GM23338 (cell line): Measurements from ENCODE around the gene RPS6KA3. TPM values are rescaled to one million over a fixed set of nuclear protein-coding genes. Genes with fewer than 3 reads are reported as not detected.

Experiments used
- CREB1 ChIP-seq: fragments of 250-450 bp; sonication (Bioruptor Pico); IDR thresholded peaks from 2 replicates; pipeline ENCODE4 v1.5.0; 2020; ENCODE audit warnings: low read depth, mild to moderate bottlenecking, moderate library complexity
- CTCF ChIP-seq, 2 experiments: fragments of 200-600 bp in 1 of 2; sonication (generic) in 1 of 2; conservative IDR thresholded peaks; 2 replicates each; pipeline versions ENCODE4 v1.5.1 to v1.6.1; 2016 to 2017; ENCODE audit warnings: antibody characterized with exemption in 2 of 2, low read depth in 2 of 2, mild to moderate bottlenecking in 2 of 2, moderate library complexity in 1 of 2
- ETS1 ChIP-seq: IDR thresholded peaks from 2 replicates; pipeline ENCODE4 v1.6.1; 2016; ENCODE audit warnings: antibody characterized with exemption
- NANOG ChIP-seq: IDR thresholded peaks from 2 replicates; pipeline ENCODE4 v1.6.1; 2016; ENCODE audit warnings: antibody characterized with exemption, borderline replicate concordance
- POLR2AphosphoS5 ChIP-seq: IDR thresholded peaks from 2 replicates; pipeline ENCODE4 v1.6.1; 2016; ENCODE audit warnings: antibody characterized with exemption, low read depth
- REST ChIP-seq: IDR thresholded peaks from one replicate; pipeline ENCODE4 v1.6.1; 2018; ENCODE audit warnings: antibody characterized with exemption; ENCODE audit not compliant: unreplicated experiment
- ZNF114 ChIP-seq: fragments of 250-450 bp; sonication (Bioruptor Pico); IDR thresholded peaks from 2 replicates; pipeline ENCODE4 v1.5.0; 2020; ENCODE audit warnings: mild to moderate bottlenecking, moderate library complexity
- ZNF331 ChIP-seq: fragments of 250-450 bp; sonication (Bioruptor Pico); IDR thresholded peaks from 2 replicates; pipeline ENCODE4 v1.5.0; 2020; ENCODE audit warnings: low read depth, mild to moderate bottlenecking, moderate library complexity
- ZNF462 ChIP-seq: fragments of 250-450 bp; sonication (Bioruptor Pico); IDR thresholded peaks from 2 replicates; pipeline ENCODE4 v1.5.0; 2020; ENCODE audit warnings: mild to moderate bottlenecking, moderate library complexity
- polyA plus RNA-seq: library from polyadenylated mRNA; unstranded; fragments of >200 nt; fragmentation: Nextera tagmentation; extraction: Ambion mirVana; gene quantifications from 2 replicates; pipeline ENCODE4 v1.2.1, GENCODE V29; 2016
- total RNA-seq: library from RNA; depleted of rRNA; stranded (reverse); fragments of >200 nt; shearing (Covaris generic); gene quantifications from 2 replicates; pipeline ENCODE4 v1.2.3, GENCODE V29; 2014

RPS6KA3 gene
- total and polyA plus RNA-seq, 2 experiments from 2014 or later = 3.2 to 12.2 TPM

- TF ChIP-seq ZNF462 (no peak), NANOG (no peak), POLR2AphosphoS5 (no peak), ZNF114 (CRISPR knock-in tag) (no peak), REST (no peak), ZNF331 (CRISPR knock-in tag) (no peak), CTCF (conservative IDR thresholded peaks at IDR 0.05; ENCODE audit: low read depth in 2 of 2) (no peak), ETS1 (no peak), CREB1 (CRISPR knock-in tag) (no peak)
Measured at GRCh38 chrX:20204351-20204750, 62.4 kb downstream of the RPS6KA3 start (continued).
